Suprapubic skin (tissue), 3 donors: ENCODE measurements around the gene IFT80.

ENCODE experiments used
- CTCF ChIP-seq, 2 donors: fragments of 200-600 bp in 1 of 2; fragments of 450-650 bp in 1 of 2; sonication (generic) in 1 of 2; IDR thresholded peaks; one replicate each; pipeline ENCODE4 v1.5.1; 2016 to 2019; ENCODE audit warnings: antibody characterized with exemption in 2 of 2, mild to moderate bottlenecking in 1 of 2, moderate library complexity in 1 of 2
- POLR2AphosphoS5 ChIP-seq, 3 donors: sonication (generic); formaldehyde crosslinking; IDR thresholded peaks; one replicate each; pipeline ENCODE4 v1.6.1; 2017; ENCODE audit warnings: antibody characterized with exemption in 3 of 3

DNA sequence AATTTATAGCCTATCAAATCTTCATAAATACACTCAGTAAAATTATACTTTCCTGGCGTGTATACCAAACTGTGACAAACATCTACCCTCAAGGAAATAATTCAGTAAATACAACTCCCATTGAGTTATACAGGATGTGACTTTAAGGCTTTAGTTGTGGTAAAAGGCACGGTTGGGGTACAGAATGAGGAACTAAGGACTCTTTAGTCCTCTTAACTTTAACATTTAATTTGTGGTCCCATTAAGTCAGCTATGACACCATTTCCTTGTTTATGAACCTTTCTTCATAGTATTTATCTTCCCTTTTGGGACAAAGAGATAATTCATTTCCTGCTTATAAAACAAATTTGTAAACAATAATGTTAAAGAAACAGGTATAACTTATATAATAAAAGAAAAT is 30.2 kb downstream of the IFT80 start:
- TF ChIP-seq CTCF (IDR thresholded peaks at IDR 0.05) (no peak), POLR2AphosphoS5 (IDR thresholded peaks at IDR 0.05) (no peak)
